ENCODE results near the gene PRPF31. TPM values are rescaled to one million over a fixed set of nuclear protein-coding genes. Genes with fewer than 3 reads are reported as not detected.
A peak's percentile ranks its signal among the peaks of the same experiment; 100 is the strongest.

The PRPF31 gene
- total RNA-seq, 1 donor = 46.7 TPM

- peaks cover 15% of the 10 kb centered on the region for H3K79me2 ChIP-seq (ENCODE audit: insufficient read depth, low read length)
- no peak for DNase-seq (ENCODE audit: insufficient read length, low spot score, missing footprints)
- no peak for TF ChIP-seq CTCF (IDR thresholded peaks at IDR 0.05; ENCODE audit: extremely low read depth, low read depth, low read length)
- H3K36me3 ChIP-seq (ENCODE audit: insufficient read depth, low read length) = peaks cover 23% of the 10 kb centered on the region
- no peak overlapping the region for H3K27ac ChIP-seq (ENCODE audit: low read depth, low read length)
- H2AFZ ChIP-seq (ENCODE audit: low read length) = no peak overlapping the region
- H3K4me2 ChIP-seq (ENCODE audit: insufficient read depth, low read length) = no peak overlapping the region
- no peaks in the 10 kb centered on the region for H3K9me3 ChIP-seq (ENCODE audit: low read depth, low read length)
- H3K4me3 ChIP-seq (ENCODE audit: insufficient read depth, low read length) = no peak overlapping the region
- peaks cover 7% of the 10 kb centered on the region for H4K20me1 ChIP-seq (ENCODE audit: insufficient read depth, low read length)
- peaks cover 16% of the 10 kb centered on the region for H3K4me1 ChIP-seq (ENCODE audit: insufficient read depth, low read length)
- no peaks in the 10 kb centered on the region for H3K27me3 ChIP-seq (ENCODE audit: insufficient read depth, low read length)
These were observed 18.5 kb downstream of the PRPF31 start for GRCh38 chr19:54133957-54134590.

- Histone ChIP-seq H3K4me1 (ENCODE audit: insufficient read depth, low read length) (peaks cover 19% of the 10 kb centered on the region), H3K79me2 (ENCODE audit: insufficient read depth, low read length) (peaks cover 37% of the 10 kb centered on the region), H3K9me3 (ENCODE audit: low read depth, low read length) (no peaks in the 10 kb centered on the region), H3K4me2 (ENCODE audit: insufficient read depth, low read length) (peak overlapping the region; percentile 99), H3K27ac (ENCODE audit: low read depth, low read length) (peak overlapping the region; percentile 71), H3K27me3 (ENCODE audit: insufficient read depth, low read length) (no peaks in the 10 kb centered on the region), H3K36me3 (ENCODE audit: insufficient read depth, low read length) (peaks cover 26% of the 10 kb centered on the region), H3K4me3 (ENCODE audit: insufficient read depth, low read length) (peak overlapping the region; percentile 76), H4K20me1 (ENCODE audit: insufficient read depth, low read length) (peaks cover 29% of the 10 kb centered on the region), H2AFZ (ENCODE audit: low read length) (peak overlapping the region; percentile 81)
- DNase-seq (ENCODE audit: insufficient read length, low spot score, missing footprints) = peak; percentile 92
- no peak for TF ChIP-seq CTCF (IDR thresholded peaks at IDR 0.05; ENCODE audit: extremely low read depth, low read depth, low read length)
These were observed 20.7 kb downstream of the PRPF31 start for GRCh38 chr19:54136086-54136863.

GRCh38 chr19:54136864-54137698 lies 21.5 kb downstream of the PRPF31 start:
- H3K27ac ChIP-seq (ENCODE audit: low read depth, low read length) = peak overlapping the region; percentile 73
- H3K9me3 ChIP-seq (ENCODE audit: low read depth, low read length) = no peaks in the 10 kb centered on the region
- H3K27me3 ChIP-seq (ENCODE audit: insufficient read depth, low read length) = no peaks in the 10 kb centered on the region
- peak overlapping the region; percentile 81 for H2AFZ ChIP-seq (ENCODE audit: low read length)
- peak overlapping the region; percentile 87 for H3K4me3 ChIP-seq (ENCODE audit: insufficient read depth, low read length)
- peak overlapping the region; percentile 99 for H3K4me2 ChIP-seq (ENCODE audit: insufficient read depth, low read length)
- H3K79me2 ChIP-seq (ENCODE audit: insufficient read depth, low read length) = peaks cover 45% of the 10 kb centered on the region
- H4K20me1 ChIP-seq (ENCODE audit: insufficient read depth, low read length) = peaks cover 37% of the 10 kb centered on the region
- H3K36me3 ChIP-seq (ENCODE audit: insufficient read depth, low read length) = peaks cover 26% of the 10 kb centered on the region
- TF ChIP-seq CTCF (IDR thresholded peaks at IDR 0.05; ENCODE audit: extremely low read depth, low read depth, low read length) = no peak
- peaks cover 19% of the 10 kb centered on the region for H3K4me1 ChIP-seq (ENCODE audit: insufficient read depth, low read length)
- DNase-seq (ENCODE audit: insufficient read length, low spot score, missing footprints) = peak; percentile 100
